GM19023 (cell line): ENCODE data around the gene EFHB.
"Not testable (repeated sequence)": the region's sequence is repeated elsewhere in the genome, so short reads cannot be mapped to it uniquely, and the experiment has no call there.

ENCODE experiments used
- ATAC-seq: cut with Tn5 transposase; IDR thresholded peaks from one replicate; pipeline ENCODE4 v1.9.1; 2021; ENCODE audit warnings: mild to moderate bottlenecking, moderate library complexity; ENCODE audit not compliant: unreplicated experiment

Gene EFHB, protein sequence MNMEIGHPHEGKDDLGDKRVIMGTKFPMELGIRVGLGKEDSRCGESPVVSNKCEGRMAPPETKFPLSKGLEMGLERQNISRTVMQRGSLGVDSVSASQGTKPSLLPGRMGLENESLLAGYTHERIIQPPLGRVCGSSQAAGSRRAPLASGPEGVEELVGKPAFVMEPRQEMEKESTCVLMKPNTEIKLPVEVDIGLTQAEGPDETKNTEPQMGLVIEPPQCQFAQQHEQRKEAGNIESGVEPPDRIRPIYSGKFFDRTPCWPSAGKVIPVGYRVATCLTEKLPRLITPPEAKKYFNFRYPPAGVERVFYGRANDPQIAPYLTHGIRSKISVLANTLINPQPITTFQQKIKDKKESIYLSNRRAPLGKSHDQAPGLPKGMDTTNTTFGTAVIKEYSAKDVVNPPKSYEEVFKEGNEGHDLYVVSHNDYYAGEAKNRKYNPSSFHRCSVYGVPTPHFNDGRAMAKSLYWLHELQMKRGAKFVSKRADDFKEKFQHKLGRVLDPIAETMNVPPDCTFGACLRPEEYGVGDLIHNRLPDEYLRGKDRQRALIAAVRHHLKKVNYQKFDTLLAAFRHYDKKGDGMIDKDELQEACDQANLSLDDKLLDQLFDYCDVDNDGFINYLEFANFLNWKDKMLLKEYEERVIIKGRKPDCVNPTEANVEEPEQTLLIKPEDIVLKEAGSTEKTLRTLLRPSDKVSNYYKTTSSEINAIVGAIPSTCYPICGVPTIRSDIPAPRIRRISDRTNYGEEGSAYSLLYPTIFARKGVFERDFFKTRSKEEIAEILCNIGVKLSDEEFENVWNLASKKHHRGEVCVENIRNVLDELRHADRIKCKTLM

DNA sequence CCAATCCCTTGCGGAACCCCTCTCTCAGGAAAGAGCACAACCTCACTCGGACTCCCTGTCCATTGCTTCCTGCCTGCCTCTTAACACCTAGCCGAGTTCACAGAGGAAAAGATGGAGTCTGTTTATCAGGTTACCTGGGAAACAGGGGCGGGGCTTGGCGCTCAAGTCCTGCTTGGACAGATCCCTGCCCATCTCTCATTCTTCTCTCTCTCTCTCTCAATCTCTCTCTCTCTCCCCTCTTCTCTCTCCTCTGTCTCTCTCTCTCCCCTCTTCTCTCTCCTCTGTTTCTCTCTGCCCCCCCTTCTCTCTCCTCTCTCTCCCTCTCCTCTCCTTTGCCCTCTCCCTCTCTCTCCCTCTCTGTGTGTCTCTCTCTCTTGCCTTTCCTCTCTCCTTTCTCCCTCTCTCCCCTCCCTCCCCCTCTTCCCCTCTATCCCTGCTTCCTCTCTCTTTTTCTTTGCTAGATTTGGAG lies at the start of gene EFHB:
Gene EFHB, minus strand, starts transcription at position 120 of the 469 bp plus-strand sequence. CDS start 199 bp downstream, outside the sequence.
- ATAC-seq, result no peak

DNA sequence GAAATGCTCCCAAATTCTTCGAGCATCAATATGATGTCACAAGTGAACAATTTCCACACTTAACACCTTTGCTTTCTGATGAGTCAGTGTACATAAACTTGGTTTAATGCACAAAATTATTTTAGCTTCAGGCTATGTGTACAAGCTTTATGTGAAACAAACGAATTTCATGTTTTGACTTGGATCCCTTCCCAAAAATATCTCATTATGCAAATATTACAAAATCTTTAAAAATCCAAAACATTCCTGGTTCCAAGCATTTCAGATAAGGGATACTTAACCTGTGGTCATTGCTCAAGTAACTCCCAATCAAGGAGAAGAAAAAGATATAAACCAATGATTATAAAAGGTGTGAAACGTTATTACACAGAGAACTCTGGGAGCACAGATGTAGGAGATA lies 38.0 kb upstream of the EFHB start:
- ATAC-seq, result no peak

- no peak for ATAC-seq
These were observed 36.3 kb upstream of the EFHB start for GRCh38 chr3:19970327-19970726.

DNA sequence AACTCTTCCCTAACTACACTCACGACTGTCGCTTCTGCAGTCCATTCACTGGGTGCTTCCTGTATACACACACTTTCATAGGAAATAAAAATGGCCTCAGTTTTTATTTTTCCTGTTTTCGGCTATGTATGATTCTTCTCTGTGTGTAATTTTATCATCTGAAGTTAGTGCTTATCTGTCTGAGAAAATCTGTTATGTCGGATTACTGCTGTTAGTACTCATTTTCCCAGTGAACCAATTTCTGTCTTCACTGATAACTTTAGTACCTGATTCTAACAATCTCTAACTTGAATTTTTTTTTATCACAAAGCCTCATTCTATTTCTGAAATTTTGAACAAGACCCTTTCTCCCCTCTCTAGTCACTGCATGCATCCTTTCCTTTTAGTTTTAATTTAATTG lies 33.8 kb upstream of the EFHB start:
- no peak for ATAC-seq

GRCh38 chr3:19967208-19967607 lies 33.2 kb upstream of the EFHB start:
- no peak for ATAC-seq

GRCh38 chr3:19961960-19962359 lies 27.9 kb upstream of the EFHB start:
- no peak for ATAC-seq

DNA sequence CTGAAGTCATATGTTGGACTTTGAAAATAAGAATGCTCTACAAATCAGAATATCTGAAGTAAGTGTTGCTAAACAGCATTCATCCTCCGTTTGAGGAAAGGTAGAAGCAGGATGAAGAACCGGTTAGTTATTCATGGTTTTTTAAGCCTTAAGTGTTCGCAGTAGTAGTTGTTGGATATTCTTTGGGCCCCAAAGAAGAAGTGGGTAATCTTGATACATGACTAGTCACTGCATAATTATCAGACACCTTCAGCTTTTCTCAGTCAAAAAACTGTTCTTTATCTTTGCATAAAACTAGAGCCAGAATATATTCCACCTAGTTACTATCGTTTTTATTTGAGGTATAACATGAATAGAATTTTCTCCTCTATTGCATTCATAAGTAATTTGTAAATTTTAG lies 26.7 kb upstream of the EFHB start:
- no peak for ATAC-seq

DNA sequence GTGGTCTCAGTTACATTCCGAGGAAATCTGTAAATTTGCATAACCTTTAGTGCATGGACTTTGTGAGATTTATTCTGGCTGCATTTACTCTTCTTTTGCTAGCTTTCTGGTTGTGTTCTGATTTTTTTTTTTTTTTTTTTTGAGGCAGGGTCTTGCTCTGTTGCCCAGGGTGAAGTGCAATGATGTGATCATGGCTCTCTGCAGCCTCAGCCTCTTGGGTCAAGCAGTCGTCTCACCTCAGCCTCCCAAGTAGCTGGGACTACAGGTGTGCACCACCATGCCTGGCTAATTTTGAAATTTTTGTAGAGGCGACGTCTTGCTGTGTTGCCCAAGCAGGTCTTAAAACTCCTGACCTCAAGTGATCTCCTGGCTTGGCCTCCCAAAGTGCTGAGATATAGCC lies 25.5 kb upstream of the EFHB start:
- ATAC-seq, result no peak

GRCh38 chr3:19957354-19957753 lies 23.3 kb upstream of the EFHB start:
- not testable (repeated sequence) for ATAC-seq

DNA sequence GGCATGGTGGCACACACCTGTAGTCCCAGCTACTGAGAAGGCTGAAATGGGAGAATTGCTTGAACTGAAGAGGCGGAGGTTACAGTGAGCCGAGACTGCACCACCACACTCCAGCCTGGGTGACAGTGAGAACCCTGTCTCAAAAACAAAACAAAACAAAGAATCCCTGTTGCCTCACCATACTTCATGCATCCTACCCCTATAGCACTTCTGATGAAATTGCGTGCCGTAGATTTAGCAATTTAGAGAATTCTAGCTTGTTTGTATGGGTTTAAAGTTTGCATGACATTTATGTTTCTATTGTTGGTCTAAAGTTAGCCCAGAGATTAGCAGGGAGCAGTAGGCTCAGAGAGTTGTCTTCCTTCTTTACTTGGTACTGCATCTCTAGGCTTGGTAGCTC lies 20.7 kb upstream of the EFHB start:
- ATAC-seq, result no peak

DNA sequence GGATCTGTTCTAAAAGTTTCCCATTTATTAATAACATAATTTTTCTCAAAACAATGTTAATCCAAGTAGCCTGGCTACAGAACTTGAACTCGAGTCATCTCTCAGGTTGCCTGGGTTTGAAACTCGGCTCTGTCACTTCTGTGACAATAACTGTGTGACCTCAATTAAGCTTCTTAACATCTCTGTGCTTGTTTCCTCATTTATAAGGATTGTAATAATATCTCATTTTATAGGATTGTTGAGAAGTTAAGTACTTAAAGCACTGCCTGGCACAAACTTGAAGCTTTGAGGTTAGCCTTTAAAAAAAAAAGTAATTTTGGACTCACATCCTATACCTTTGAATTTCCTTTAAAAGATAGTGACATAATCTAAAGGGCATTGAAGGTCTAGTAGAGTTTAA lies 16.3 kb upstream of the EFHB start:
- ATAC-seq, result no peak

DNA sequence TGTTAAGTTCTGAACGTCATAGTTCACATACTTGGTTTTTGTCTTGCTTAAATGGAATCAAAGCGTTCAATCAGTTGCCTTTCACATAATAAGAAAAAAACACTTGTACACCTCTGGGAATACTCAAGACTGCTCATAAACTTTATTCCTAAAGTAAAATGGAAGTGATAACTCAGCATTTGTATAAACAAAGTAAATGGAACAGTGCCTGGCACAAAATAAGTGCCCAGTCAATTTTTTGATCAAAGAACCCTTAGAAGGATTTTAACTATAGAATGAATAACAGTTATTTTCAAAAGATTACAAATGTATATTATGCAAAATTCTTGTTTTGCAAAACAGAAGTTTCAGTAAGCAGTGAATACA lies 14.2 kb upstream of the EFHB start:
- no peak for ATAC-seq

DNA sequence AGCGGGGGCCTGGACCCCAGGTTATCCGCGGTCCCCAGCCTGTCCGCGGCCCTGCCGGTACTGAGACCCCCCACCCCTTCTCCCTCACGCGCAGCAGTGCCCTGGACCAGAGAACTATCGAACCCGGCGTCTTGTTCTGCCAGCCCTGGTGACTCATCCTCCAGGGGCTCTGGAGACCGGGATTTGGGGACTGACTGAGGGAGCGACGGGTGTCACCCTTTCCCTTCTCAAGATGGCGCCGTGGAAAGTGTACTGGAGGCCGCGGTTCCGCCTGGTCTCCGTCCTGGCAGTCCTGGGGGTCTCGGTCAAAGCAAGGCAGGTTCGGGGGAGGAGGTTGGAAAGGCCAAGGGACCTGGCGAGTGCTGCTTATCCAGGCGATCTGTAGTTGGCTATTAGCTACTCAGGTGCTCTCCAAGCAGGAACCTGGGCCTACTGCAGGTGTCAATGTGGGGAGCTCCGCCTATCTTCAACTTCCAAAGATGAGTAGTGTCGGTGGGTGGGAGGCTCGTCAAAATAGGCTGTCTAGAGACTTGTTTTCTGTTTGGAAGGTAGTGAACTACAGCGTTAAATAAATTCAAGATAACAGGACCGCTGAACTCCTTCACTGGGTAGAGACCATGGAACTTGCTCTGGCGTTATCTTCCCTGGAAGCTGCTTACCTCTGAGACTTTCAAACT lies 13.7 kb upstream of the EFHB start:
- peak; percentile 24 for ATAC-seq

GRCh38 chr3:19946832-19947548 lies 13.0 kb upstream of the EFHB start, which contains the start of gene RAB5A:
Gene RAB5A, plus strand, starts transcription at chr3:19947097. Its CDS starts 3,802 bp downstream, at chr3:19950899.
- peak; percentile 93 for ATAC-seq

GRCh38 chr3:19945969-19946831 lies 12.2 kb upstream of the EFHB start:
- peak; percentile 4 for ATAC-seq

DNA sequence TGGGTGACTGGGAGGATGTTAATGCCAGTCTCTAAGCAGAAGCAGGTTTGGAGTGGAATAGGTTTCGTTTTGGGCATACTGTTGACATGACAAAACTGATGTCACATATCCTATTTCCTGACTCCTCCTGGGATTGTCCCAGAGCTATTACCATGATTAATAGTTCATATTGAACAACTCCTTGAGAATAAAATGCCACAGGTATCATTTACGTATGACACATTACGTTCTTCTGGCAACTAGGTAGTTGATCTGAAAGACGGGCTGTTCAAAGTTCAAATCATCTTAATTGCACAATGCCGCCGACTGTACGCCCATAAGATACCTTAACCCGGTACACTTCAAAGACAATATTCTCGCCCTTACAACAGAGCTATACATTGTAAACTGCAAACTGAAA lies 11.5 kb upstream of the EFHB start:
- no peak for ATAC-seq

- ATAC-seq, result no peak
These were observed 6.6 kb upstream of the EFHB start for GRCh38 chr3:19940643-19941042.

- ATAC-seq, result no peak
These were observed 4.2 kb upstream of the EFHB start for GRCh38 chr3:19938295-19938627.

DNA sequence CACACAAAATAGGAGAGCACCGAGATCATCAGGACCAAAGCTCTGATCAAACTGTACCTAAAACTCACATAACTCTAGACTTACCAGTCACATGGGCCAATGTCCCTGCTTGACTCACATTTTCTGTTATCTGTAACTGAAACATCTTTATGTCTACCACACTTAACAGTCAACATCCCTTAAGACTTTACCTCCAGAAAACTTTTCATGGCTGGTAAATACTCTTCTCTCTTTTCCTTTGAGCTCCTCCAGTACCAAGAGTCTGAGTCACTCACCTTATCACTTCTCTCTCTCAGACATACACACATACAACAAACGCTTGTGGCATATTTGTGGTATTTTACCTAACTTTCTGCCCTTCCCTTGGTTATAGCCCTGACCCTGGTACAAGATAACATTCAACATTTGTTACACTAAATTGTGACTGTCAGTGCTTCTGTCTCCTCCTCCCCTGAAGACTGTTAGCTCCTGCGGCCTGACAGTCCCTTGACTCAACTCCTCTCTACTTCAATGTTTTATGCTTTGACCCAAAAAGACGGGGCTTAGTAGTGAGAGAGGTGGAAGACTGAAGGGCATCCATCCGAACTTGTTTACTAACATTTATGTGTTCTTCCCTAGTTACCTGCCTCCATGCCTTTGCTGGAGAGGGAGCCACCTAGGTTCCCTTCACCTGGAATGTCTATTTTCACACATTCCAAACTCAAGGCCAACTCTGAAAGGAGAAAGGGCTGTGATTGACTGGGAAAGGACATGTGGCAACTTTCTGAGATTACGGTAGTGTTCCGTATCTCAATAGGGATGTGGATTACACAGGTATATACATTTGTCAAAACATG lies 3.7 kb upstream of the EFHB start:
- ATAC-seq, result no peak
